GM12872 (cell line): ENCODE data around the gene TM9SF1.

ENCODE experiments used
- TF ChIP-seq, protein P1 (sequence below): IDR thresholded peaks from 3 replicates; pipeline ENCODE4 v1.5.1; 2011; ENCODE audit warnings: low read depth, mild to moderate bottlenecking, low read length, moderate library complexity; ENCODE audit not compliant: insufficient read depth

The TM9SF1 gene

DNA sequence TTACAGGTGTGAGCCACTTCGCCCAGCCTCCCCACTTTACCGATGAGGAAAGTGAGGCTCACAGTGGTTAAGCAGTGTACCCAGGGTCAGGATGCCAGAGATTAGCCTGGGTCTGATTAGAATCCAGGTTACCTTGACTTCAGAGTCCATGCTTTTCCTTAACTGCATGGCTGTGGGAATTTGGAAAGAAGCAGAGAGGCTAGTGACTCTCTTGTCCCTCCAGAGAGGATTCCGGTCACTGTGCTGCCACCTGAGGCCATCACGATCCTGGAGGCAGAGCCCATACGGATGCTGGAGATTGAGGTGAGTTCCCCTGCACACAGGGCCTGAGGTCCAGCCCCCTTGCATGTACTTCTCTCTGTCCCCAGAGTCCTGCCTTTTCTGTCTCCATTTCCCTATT lies 18.6 kb downstream of the TM9SF1 start:
- TF ChIP-seq, protein P1, sequence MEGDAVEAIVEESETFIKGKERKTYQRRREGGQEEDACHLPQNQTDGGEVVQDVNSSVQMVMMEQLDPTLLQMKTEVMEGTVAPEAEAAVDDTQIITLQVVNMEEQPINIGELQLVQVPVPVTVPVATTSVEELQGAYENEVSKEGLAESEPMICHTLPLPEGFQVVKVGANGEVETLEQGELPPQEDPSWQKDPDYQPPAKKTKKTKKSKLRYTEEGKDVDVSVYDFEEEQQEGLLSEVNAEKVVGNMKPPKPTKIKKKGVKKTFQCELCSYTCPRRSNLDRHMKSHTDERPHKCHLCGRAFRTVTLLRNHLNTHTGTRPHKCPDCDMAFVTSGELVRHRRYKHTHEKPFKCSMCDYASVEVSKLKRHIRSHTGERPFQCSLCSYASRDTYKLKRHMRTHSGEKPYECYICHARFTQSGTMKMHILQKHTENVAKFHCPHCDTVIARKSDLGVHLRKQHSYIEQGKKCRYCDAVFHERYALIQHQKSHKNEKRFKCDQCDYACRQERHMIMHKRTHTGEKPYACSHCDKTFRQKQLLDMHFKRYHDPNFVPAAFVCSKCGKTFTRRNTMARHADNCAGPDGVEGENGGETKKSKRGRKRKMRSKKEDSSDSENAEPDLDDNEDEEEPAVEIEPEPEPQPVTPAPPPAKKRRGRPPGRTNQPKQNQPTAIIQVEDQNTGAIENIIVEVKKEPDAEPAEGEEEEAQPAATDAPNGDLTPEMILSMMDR: no peak

DNA sequence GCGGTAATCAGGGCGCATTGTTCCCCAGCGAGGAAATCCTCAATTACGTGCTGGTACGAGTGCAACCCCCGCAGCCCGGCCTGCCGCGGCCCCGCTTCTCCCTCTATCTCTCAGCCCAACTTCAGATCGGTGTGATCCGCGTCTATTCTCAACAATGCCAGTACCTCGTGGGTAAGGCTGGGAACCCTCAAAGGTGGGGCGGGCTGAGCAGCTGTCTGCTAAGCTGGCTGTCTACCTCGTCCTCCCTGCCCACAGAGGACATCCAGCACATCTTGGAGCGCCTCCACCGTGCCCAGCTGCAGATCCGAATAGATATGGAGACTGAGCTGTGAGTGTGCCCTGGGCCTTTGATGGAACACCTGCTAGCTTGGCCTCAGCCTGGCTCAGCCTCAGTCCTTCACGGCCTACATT lies 22.4 kb downstream of the TM9SF1 start:
- TF ChIP-seq, protein P1: no peak

DNA sequence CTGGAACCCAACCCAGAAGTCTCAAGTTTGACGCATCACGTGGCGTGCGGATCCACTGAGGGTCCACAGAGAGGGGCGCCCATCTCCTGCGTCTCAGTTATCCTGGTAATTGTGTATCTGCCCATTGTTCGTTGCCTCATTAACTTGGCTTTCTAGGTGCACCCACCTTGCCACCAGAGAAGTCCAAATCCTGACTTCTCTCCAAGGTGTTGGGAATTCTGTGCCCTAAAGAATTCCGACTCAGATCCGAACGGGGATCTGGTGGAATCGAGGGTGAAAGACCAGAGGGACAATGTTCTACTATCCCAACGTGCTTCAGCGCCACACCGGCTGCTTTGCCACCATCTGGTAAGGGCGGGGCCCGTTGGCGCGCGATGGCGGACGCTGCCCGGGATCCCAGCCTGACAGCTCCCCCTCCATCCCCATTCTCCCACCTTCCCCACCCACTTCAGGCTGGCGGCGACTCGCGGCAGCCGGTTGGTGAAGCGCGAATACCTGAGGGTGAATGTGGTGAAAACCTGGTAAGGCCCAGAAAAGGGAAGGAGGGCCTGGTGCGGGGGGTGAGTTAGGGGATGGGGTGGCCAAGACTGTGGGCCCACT lies 22.9 kb downstream of the TM9SF1 start:
- TF ChIP-seq, protein P1: no peak

DNA sequence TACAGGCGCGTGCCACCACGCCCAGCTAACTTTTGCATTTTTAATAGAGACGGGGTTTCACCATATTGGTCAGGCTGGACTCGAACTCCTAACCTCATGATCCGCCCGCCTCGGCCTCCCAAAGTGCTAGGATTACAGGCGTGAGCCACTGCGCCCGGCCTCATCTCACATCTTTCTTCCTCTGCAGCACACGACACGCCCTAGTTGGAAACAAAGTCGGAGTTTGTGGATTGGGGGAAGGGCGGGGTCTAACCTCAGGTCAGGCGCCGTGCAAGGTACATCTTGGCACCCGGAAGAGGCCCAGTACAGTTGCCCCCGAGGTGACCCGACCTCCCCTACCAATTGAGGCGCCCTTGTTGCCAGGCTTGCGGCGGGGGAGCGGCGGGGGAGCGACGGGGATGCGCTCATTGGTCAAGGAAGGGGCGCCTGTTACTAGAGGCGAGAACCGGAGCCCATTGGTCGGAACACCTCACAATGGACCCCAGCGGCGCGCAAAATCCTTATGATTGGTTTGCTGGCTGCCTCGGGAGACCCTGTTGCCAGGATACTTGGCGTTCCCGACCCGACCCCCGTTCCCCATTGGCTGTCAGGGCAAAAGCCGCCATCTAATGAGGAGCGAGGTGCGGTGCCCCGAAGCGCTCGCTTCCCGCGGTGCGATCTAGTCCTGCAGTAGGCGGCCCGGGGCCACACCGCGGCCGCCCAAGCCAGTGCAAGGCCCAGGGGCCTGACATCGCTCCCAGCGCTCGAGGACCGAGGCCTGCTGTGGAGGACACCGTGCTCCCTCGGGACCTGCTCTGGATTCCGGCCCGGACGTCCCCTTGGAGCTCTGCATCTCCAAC lies 23.6 kb downstream of the TM9SF1 start, which contains the start of gene REC8:
REC8 (plus strand) TSS at position 659 of the 839 bp plus-strand sequence. CDS start 473 bp downstream, outside the sequence.
- TF ChIP-seq, protein P1: no peak

DNA sequence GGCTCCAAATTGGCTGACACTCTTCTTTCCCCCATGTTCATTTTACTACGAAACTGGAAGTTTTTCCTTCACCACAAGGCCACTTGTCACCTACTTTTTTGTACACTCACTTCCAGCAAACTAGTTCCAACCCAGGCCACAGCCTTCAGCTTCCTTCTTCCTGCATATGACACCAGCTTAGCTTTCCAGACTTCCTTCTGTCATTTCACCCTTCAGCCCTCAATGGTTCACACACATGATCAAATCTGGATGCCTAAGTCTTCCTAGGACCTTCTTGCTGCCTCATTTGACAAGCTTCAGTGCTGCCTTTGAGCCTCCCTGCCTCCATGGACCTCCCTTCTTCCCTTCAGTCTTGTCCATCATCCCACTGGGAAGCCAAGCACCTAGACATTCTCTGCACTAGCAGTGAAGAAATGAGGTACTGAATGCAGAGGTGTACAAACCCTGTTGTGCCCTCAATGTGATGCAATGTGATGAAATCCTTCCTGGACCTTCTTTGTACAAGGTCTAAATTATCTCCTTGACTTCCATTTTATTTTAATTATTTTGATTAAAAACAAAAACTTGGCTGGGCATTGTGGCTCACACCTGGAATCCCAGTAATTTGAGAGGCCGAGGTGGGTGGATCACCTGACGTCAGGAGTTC lies 27.6 kb downstream of the TM9SF1 start:
- TF ChIP-seq, protein P1: no peak

DNA sequence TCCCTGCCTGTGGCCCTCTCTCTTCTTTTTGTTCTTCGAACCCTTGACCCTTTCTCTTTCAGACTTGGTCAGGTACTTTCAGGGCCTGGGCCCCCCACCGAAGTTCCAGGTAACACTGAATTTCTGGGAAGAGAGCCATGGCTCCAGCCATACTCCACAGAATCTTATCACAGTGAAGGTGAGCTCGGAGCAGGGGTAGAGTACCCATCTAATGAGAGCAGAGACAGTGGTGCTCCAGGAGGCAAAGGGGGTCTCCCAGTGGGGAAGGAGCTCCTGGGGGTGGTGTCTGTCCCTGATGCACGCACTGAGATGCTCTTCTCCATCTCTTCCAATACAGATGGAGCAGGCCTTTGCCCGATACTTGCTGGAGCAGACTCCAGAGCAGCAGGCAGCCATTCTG lies 29.5 kb downstream of the TM9SF1 start:
- TF ChIP-seq, protein P1: no peak

DNA sequence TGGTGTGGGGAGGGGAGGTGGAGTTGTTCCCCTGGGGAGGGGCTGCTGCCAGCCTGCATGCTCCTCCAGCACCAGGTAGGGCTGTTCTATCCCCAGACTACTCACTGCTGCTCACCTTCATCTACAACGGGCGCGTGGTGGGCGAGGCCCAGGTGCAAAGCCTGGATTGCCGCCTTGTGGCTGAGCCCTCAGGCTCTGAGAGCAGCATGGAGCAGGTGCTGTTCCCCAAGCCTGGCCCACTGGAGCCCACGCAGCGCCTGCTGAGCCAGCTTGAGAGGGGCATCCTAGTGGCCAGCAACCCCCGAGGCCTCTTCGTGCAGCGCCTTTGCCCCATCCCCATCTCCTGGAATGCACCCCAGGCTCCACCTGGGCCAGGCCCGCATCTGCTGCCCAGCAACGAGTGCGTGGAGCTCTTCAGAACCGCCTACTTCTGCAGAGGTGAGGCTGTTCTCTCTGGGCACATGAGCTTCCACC lies 30.7 kb downstream of the TM9SF1 start:
- TF ChIP-seq, protein P1: no peak
